GM12872 (cell line): ENCODE results near the gene SPATA2L.

Experiments used
- TF ChIP-seq, protein P1 (sequence below): IDR thresholded peaks from 3 replicates; pipeline ENCODE4 v1.5.1; 2011; ENCODE audit warnings: low read depth, mild to moderate bottlenecking, low read length, moderate library complexity; ENCODE audit not compliant: insufficient read depth

SPATA2L gene

DNA sequence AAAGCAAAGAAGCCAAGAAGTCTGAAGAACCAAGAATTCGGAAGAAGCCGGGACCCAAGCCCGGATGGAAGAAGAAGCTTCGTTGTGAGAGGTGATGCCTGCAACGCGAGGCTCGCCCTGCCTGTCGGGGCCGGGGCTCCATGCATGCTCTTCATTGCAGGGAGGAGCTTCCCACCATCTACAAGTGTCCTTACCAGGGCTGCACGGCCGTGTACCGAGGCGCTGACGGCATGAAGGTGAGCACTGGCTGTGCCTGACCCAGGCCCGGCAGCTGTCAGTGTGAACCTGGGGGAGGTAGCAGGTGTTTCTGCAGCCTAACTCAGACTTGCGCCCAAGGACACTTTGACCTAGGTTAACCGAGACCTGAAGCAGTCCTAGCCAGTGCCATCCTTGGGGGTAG is 31.8 kb upstream of the SPATA2L start:
- TF ChIP-seq, protein P1, sequence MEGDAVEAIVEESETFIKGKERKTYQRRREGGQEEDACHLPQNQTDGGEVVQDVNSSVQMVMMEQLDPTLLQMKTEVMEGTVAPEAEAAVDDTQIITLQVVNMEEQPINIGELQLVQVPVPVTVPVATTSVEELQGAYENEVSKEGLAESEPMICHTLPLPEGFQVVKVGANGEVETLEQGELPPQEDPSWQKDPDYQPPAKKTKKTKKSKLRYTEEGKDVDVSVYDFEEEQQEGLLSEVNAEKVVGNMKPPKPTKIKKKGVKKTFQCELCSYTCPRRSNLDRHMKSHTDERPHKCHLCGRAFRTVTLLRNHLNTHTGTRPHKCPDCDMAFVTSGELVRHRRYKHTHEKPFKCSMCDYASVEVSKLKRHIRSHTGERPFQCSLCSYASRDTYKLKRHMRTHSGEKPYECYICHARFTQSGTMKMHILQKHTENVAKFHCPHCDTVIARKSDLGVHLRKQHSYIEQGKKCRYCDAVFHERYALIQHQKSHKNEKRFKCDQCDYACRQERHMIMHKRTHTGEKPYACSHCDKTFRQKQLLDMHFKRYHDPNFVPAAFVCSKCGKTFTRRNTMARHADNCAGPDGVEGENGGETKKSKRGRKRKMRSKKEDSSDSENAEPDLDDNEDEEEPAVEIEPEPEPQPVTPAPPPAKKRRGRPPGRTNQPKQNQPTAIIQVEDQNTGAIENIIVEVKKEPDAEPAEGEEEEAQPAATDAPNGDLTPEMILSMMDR = no peak

DNA sequence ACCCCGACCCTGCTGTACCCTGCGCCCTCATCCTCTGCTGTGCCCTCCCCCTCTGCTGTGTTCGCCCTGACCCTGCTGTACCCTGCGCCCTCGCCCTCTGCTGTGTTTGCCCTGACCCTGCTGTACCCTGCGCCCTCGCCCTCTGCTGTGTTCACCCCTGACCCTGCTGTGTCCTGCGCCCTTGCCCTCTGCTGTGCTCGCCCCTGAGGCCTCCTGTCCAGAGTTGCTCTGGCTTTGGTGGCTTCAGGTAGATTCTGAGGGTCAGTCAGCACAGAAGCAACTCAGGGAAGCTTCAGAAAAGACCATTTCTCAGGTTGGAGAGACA is 31.4 kb upstream of the SPATA2L start:
- TF ChIP-seq, protein P1 = no peak

DNA sequence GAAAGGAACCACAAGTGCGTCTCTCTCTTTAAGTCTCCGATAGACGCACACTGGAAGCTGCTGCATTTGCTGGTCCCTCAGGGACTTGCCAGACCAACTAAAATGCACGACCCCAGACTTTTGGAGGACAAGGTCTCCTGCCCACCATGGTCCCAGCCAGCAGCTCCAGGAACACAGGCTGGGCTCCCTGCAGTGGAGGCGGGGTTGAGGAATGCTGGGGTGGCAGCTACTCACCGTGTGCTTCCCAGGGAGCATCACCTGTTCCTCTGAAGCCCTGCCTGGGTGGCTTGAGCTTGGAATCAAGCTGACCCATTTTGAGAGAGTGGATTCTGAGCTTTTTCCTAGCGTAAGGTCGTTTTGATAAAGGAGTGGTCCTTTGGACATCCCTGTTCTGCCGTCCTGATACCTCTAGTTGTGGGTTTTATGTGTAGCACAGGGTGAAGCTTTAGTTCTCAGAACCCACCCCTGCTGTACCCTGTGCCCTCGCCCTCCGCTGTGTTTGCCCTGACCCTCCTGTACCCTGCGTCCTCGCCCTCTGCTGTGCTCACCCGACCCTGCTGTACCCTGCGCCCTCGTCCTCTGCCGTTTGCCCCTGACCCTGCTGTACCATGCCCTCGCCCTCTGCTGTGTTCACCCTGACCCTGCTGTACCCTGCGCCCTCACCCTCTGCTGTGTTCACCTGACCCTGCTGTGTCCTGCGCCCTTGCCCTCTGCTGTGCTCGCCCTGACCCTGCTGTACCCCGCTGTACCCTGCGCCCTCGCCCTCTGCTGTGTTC is 30.8 kb upstream of the SPATA2L start:
- TF ChIP-seq, protein P1 = no peak

DNA sequence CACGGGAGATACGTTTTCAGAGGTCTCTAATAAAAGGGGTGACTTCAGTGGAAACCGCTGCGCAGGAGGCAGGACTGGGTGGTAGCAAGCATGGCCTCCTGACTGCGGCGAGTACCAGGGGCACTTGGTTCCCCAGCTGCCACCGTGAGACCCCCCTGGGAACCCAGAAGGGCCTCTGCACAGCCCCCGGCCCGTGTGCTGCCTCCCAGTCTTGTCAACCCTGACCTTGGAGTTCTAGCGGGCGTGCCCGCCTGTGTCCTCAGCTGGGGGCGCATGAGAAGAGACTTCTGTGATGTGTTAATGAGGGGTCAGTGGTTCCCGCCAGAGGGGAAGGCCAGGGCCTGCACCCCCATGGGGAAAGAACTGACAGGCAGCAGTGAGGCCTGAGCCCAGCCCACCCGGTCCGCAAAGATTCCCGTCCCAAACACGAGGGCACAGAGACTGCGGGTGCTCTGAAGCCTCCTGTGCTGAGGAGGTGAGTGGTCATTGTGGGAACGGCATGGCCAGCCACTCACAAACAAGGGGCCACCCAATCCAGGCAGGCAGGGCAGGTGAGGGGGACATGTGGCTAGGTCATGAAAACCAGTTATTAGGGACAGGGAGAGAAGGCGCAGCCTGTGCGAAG is 29.2 kb upstream of the SPATA2L start:
- TF ChIP-seq, protein P1 = no peak

DNA sequence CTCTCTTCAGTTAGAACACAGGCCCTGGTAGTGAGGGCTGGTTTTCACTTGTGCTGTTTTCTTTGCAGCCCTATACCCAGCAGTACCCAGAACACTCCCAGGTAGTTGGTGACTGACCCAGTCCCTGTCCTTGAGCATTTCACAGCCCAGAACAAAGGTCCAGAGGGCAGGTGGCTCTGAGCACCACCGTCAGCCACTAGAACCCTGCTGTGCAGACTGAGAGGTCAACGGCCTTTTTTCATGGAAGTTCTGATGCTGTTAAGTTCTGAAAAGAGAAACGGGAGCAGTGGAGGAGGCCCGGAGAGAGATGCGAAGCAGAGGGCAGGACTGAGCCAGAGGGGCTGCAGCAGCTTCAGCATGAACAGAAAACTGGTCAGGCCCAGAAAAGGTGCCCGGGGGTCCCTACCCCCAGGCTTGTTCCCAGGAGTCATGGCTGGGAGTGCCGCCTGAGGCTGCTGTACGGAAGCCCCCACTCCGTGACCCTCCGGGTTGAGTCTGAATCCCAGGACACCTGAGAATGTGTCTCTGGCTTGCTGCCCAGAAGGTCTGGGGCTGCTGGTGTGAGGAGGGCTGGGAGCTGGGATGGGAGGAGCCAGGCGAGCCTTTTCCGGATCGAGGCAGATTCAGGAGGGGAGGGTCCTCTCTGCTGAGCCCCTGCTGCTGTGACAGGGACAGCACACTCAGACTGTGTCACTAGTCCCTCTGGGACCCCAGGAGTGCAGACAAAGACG is 28.5 kb upstream of the SPATA2L start:
- TF ChIP-seq, protein P1 = no peak

DNA sequence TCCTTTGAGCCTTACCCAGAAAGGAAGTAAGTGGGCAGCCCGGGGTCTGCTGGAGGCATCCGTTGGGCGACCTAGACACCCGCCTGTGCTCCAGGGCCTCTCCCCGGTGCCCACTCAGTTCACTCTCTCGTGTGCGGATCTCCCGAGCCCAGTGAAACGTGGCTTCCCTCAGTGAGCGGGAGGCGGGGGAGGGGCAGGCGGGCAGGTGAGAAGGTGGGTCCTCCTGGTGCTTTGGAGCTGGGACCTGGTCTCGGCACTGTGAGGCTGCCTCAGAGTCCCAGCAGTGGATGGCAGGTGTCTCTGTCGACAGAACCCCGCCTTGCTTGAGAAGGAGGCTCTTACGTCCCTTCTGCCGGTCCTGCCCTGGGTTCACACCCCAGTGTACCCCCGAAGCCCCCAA is 27.8 kb upstream of the SPATA2L start:
- TF ChIP-seq, protein P1 = no peak

DNA sequence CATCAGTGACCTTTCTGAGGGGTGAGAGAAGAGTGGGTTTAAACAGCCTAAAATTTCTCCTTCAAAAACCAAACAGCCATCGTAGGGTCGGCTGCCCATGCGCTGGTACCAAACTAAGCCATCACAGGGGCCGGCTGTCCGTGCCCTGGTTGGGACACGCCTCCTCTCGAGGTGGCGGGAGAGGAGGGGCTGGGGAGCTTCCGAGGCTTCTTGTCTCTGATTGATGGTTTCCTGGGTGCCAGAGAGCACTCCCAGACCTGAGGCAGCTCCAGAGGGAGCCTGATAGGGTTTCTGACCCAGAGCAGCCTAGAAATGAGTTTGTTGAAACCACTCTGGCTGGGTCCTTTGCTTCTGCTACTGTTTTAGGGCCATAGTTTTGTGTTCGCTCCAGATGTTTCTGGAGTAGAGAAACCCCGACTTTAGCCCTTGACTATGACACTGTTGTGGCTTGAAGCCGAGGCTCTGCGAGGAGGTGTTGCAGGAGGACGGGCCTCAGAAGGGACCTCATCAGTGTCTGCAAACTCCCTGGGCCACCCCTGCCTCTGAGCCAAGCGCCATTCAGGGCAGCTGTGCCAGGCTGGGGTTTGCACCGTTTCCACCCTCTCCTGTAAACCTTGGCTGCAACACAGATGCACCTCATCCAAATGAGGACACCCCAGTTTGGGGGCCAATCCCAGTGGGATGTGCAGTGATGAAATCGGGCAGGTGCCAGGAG is 26.1 kb upstream of the SPATA2L start:
- TF ChIP-seq, protein P1 = no peak
